ENCODE measurements around the gene POLD3. TPM values are rescaled to one million over a fixed set of nuclear protein-coding genes. Genes with fewer than 3 reads are reported as not detected.

POLD3 gene
- total RNA-seq, 2 donors from 2014 or later: 9.3 to 13.8 TPM

DNA sequence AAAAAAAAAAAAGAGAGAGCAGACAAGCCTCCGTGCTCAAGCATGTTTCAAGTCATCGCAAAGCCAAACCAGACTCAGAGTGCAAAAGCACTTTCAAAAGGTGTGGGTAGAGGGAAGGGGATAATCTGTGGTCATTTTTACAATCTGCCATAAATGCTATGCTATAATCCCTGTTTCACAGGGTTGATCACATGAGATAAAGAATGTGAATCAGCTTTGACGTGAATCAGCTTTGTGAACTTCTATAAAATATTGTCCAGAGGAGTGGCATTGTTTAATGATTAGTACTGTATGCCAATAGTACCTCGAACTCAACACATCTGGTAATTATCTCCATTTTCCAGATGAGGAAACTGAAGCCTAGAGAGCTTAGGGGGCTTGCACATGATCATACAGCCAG is 20.0 kb upstream of the POLD3 start:
- H3K4me3 ChIP-seq: no peak overlapping the region
- intact Hi-C loops (cut with DNase I): loop anchor here (5.0 to 10.0 kb wide), 2 partner anchors 120 to 318 kb away; no protein-coding TSS in a partner anchor
- H3K27me3 ChIP-seq: no peaks in the 10 kb centered on the region
- 73 to 83% methylated on average over 4 of the region's 4 CpGs for WGBS, 2 donors
- H3K9me3 ChIP-seq: no peaks in the 10 kb centered on the region
- no peak for DNase-seq
- H3K36me3 ChIP-seq (replicated peaks in 1 of 2; ENCODE audit: insufficient read depth in 1 of 2, low read depth in 2 of 2): no peaks in the 10 kb centered on the region
- peaks cover 41% of the 10 kb centered on the region for H3K4me1 ChIP-seq
- TF ChIP-seq POLR2A (IDR thresholded peaks at IDR 0.05): no peak
- TF ChIP-seq, protein P1, sequence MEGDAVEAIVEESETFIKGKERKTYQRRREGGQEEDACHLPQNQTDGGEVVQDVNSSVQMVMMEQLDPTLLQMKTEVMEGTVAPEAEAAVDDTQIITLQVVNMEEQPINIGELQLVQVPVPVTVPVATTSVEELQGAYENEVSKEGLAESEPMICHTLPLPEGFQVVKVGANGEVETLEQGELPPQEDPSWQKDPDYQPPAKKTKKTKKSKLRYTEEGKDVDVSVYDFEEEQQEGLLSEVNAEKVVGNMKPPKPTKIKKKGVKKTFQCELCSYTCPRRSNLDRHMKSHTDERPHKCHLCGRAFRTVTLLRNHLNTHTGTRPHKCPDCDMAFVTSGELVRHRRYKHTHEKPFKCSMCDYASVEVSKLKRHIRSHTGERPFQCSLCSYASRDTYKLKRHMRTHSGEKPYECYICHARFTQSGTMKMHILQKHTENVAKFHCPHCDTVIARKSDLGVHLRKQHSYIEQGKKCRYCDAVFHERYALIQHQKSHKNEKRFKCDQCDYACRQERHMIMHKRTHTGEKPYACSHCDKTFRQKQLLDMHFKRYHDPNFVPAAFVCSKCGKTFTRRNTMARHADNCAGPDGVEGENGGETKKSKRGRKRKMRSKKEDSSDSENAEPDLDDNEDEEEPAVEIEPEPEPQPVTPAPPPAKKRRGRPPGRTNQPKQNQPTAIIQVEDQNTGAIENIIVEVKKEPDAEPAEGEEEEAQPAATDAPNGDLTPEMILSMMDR (IDR thresholded peaks at IDR 0.05): no peak
- no peak overlapping the region for H3K27ac ChIP-seq
- no peak for ATAC-seq

DNA sequence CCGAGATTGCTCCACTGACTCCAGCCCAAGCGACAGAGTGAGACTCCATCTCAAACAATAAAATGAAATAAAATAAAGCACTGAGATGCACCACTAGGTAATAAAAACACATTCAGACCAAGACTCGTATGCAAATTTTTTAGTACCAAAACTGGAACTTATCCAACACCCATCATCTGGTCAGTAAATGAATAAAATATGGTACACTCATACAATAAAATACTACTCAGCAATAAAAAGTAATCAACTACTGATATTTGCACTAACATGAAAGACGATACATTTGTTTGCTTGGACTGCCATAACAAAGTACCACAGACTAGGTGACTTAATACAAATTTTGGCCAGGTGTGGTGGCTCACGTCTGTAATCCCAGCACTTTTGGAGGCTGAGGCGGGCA is 17.8 kb upstream of the POLD3 start:
- H3K36me3 ChIP-seq (replicated peaks in 1 of 2; ENCODE audit: insufficient read depth in 1 of 2, low read depth in 2 of 2): no peaks in the 10 kb centered on the region
- H3K9me3 ChIP-seq: no peaks in the 10 kb centered on the region
- TF ChIP-seq, protein P1 (IDR thresholded peaks at IDR 0.05): no peak
- no peak for TF ChIP-seq POLR2A (IDR thresholded peaks at IDR 0.05)
- H3K4me3 ChIP-seq: no peak overlapping the region
- no peaks in the 10 kb centered on the region for H3K27me3 ChIP-seq
- peaks cover 42% of the 10 kb centered on the region for H3K4me1 ChIP-seq
- no peak for DNase-seq
- WGBS, 2 donors: 89% methylated on average over 6 of the region's 6 CpGs
- ATAC-seq: no peak
- intact Hi-C loops (cut with DNase I): loop anchor here (5.0 to 10.0 kb wide), 2 partner anchors 122 to 320 kb away; no protein-coding TSS in a partner anchor
- H3K27ac ChIP-seq: no peak overlapping the region

DNA sequence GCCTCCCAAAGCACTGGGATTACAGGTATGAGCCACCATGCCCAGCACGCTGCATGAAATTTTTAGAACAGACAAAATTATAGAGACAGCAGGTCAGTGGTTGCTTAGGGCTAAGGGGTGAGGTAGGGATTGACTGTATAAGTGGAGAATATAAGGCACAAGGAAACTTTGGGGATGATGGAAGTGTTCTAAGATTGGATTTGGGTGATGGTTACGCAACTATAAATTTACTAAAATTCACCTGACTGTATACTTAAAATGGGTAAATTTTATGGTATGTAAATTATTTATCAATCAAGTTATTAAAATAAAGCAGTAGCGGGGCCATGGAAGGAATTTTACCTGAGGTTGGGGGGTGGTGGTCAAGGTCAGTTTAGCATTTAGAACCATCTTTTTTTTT is 16.4 kb upstream of the POLD3 start:
- H3K9me3 ChIP-seq: no peaks in the 10 kb centered on the region
- H3K4me3 ChIP-seq: no peak overlapping the region
- H3K36me3 ChIP-seq (replicated peaks in 1 of 2; ENCODE audit: insufficient read depth in 1 of 2, low read depth in 2 of 2): no peaks in the 10 kb centered on the region
- WGBS, 2 donors: 95 to 99% methylated on average over 3 of the region's 3 CpGs
- intact Hi-C loops (cut with DNase I): loop anchor here (10.0 kb wide), 1 partner anchor 321 kb away; no protein-coding TSS in a partner anchor
- H3K27me3 ChIP-seq: no peaks in the 10 kb centered on the region
- no peak overlapping the region for H3K27ac ChIP-seq
- no peak for ATAC-seq
- DNase-seq: no peak
- H3K4me1 ChIP-seq: peaks cover 42% of the 10 kb centered on the region
- TF ChIP-seq, protein P1 (IDR thresholded peaks at IDR 0.05): no peak
- no peak for TF ChIP-seq POLR2A (IDR thresholded peaks at IDR 0.05)

DNA sequence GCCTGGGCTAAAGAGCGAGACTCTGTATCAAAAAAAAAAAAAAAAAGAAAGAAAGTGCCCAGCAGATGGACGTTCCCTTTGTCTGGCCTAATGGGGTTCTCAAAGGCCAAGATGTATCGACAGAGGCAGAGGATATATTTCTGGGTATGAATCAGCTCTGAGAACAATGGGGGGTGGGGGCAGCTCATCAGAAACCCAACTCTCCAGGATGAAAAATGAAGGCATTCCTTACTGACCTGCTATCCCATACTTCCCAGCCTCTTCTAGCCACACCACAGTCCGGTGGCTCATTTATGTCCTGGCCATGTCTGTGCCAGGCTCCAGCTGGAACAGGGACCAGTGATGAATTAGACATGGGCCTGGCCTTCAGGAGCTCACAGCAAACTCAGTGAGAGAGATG is 15.2 kb upstream of the POLD3 start:
- no peaks in the 10 kb centered on the region for H3K9me3 ChIP-seq
- peaks cover 42% of the 10 kb centered on the region for H3K4me1 ChIP-seq
- no peak overlapping the region for H3K4me3 ChIP-seq
- no peaks in the 10 kb centered on the region for H3K36me3 ChIP-seq (replicated peaks in 1 of 2; ENCODE audit: insufficient read depth in 1 of 2, low read depth in 2 of 2)
- WGBS, 2 donors: 85 to 88% methylated on average over 4 of the region's 4 CpGs
- no peak for ATAC-seq
- intact Hi-C loops (cut with DNase I): loop anchor here (10.0 kb wide), 1 partner anchor 322 kb away; no protein-coding TSS in a partner anchor
- DNase-seq: no peak
- H3K27ac ChIP-seq: no peak overlapping the region
- TF ChIP-seq, protein P1 (IDR thresholded peaks at IDR 0.05): no peak
- no peak for TF ChIP-seq POLR2A (IDR thresholded peaks at IDR 0.05)
- H3K27me3 ChIP-seq: no peaks in the 10 kb centered on the region

Measured in body of pancreas (tissue), 4 donors.